ENCODE measurements around the gene RAPGEF4. TPM values are rescaled to one million over a fixed set of nuclear protein-coding genes. Genes with fewer than 3 reads are reported as not detected.

Gene RAPGEF4
- total RNA-seq, 1 experiment from 2014 or later, result 1.4 TPM

- H3K79me1 ChIP-seq (ENCODE audit: insufficient read depth, low read depth, low read length, poor library complexity, severe bottlenecking), result no peaks in the 10 kb centered on the region
- no peak overlapping the region for H2BK12ac ChIP-seq (ENCODE audit: insufficient read length, low read depth, low read length)
- H3K27ac ChIP-seq (ENCODE audit: insufficient read length, low read depth, low read length), result no peak overlapping the region
- no peak overlapping the region for H3K4ac ChIP-seq (ENCODE audit: low read depth, low read length)
- no peak overlapping the region for H3K4me3 Mint-ChIP-seq
- no peak overlapping the region for H2BK120ac ChIP-seq (ENCODE audit: low read depth, low read length, poor library complexity, severe bottlenecking)
- no peak overlapping the region for H3K14ac ChIP-seq (ENCODE audit: insufficient read depth, low read length)
- no peak overlapping the region for H3K4me2 ChIP-seq (ENCODE audit: insufficient read depth, insufficient read length, low read length)
- H2BK20ac ChIP-seq (ENCODE audit: low read depth, low read length, poor library complexity, severe bottlenecking), result no peak overlapping the region
- H2BK5ac ChIP-seq (ENCODE audit: insufficient read length, low read length), result no peak overlapping the region
- H3K23ac ChIP-seq (ENCODE audit: insufficient read length, low read depth, low read length), result no peak overlapping the region
- no peaks in the 10 kb centered on the region for H3K23me2 ChIP-seq (ENCODE audit: insufficient read length, low read depth, low read length, poor library complexity, severe bottlenecking)
- H2AFZ ChIP-seq (ENCODE audit: low read length), result no peak overlapping the region
- H3T11ph ChIP-seq (ENCODE audit: low read length), result no peak overlapping the region
- H3K27ac Mint-ChIP-seq, result no peak overlapping the region
- H3K27me3 ChIP-seq (ENCODE audit: insufficient read depth, low read length), result no peaks in the 10 kb centered on the region
- H4K5ac ChIP-seq (ENCODE audit: insufficient read length, low read depth, low read length), result no peak overlapping the region
- H3K27me3 Mint-ChIP-seq (ENCODE audit: low read depth), result peaks cover 6% of the 10 kb centered on the region
- no peak overlapping the region for H2AK5ac ChIP-seq (ENCODE audit: insufficient read length, low read length)
- H3K56ac ChIP-seq (ENCODE audit: insufficient read length, low read depth, low read length), result no peak overlapping the region
- H3K9me3 Mint-ChIP-seq, result peaks cover 14 to 17% of the 10 kb centered on the region in 2 experiments
- whole genome bisulfite sequencing (ENCODE audit: extremely low coverage, insufficient read length, low lambda C conversion rate), result no CpG with 5 or more reads among the region's 2 CpGs
- no peaks in the 10 kb centered on the region for H3K79me2 ChIP-seq (ENCODE audit: insufficient read depth, low read length)
- H3K9me3 ChIP-seq (ENCODE audit: control insufficient read depth, low read depth, low read length), result no peaks in the 10 kb centered on the region
- peaks cover 2 to 15% (median 10%) of the 10 kb centered on the region in 3 experiments; a peak in 6 of 7 replicates for H3K36me3 Mint-ChIP-seq (ENCODE audit: insufficient read depth in 1 of 3, low read depth in 3 of 3)
- H3K4me1 Mint-ChIP-seq, result no peaks in the 10 kb centered on the region
- no peak overlapping the region for H3K18ac ChIP-seq (ENCODE audit: insufficient read length, low read depth, low read length)
- H4K8ac ChIP-seq (replicated peaks; ENCODE audit: insufficient read length, low read depth, low read length), result no peak overlapping the region
- H2BK15ac ChIP-seq (ENCODE audit: low read depth, low read length), result no peak overlapping the region
- no peak overlapping the region for H3K9ac ChIP-seq (ENCODE audit: extremely low read depth, insufficient read length, low read length)
- no peak for TF ChIP-seq CTCF (conservative IDR thresholded peaks at IDR 0.05)
- H3K4me1 ChIP-seq (ENCODE audit: insufficient read depth, low read length), result no peaks in the 10 kb centered on the region
- no peak for DNase-seq
- no peaks in the 10 kb centered on the region for H4K20me1 ChIP-seq (ENCODE audit: control insufficient read depth, insufficient read depth, insufficient read length)
- H4K91ac ChIP-seq (ENCODE audit: insufficient read length, low read depth, low read length), result no peak overlapping the region
Observed at GRCh38 chr2:172759441-172759840, 23.8 kb downstream of the RAPGEF4 start.
